Activated naive CD8-positive, alpha-beta T cell (primary cell): ENCODE data around the gene AGPAT3.

ENCODE experiments used
- H3K27ac Mint-ChIP-seq: one replicate; pipeline ENCODE4 v1.8.0; 2021; ENCODE audit warnings: mixed read lengths
- H3K27me3 Mint-ChIP-seq: one replicate; pipeline ENCODE4 v1.8.0; 2021; ENCODE audit warnings: mixed read lengths
- H3K36me3 Mint-ChIP-seq: one replicate; pipeline ENCODE4 v1.8.0; 2021; ENCODE audit warnings: mixed read lengths
- H3K4me1 Mint-ChIP-seq: one replicate; pipeline ENCODE4 v1.8.0; 2021; ENCODE audit warnings: low read depth, mixed read lengths
- H3K4me3 Mint-ChIP-seq: one replicate; pipeline ENCODE4 v1.8.0; 2021; ENCODE audit warnings: mild to moderate bottlenecking, mixed read lengths
- H3K9me3 Mint-ChIP-seq: one replicate; pipeline ENCODE4 v1.8.0; 2021; ENCODE audit warnings: low read depth, mixed read lengths

The AGPAT3 gene

GRCh38 chr21:43932005-43932404 lies 67.0 kb downstream of the AGPAT3 start:
- H3K27me3 Mint-ChIP-seq = no peaks in the 10 kb centered on the region
- H3K4me1 Mint-ChIP-seq = peaks cover 2% of the 10 kb centered on the region
- H3K9me3 Mint-ChIP-seq = no peaks in the 10 kb centered on the region
- no peak overlapping the region for H3K4me3 Mint-ChIP-seq
- no peaks in the 10 kb centered on the region for H3K36me3 Mint-ChIP-seq
- no peak overlapping the region for H3K27ac Mint-ChIP-seq

GRCh38 chr21:43933199-43933598 lies 68.2 kb downstream of the AGPAT3 start:
- Mint-ChIP-seq H3K27me3 (no peaks in the 10 kb centered on the region), H3K4me1 (peaks cover 8% of the 10 kb centered on the region), H3K9me3 (no peaks in the 10 kb centered on the region), H3K4me3 (no peak overlapping the region), H3K27ac (no peak overlapping the region), H3K36me3 (no peaks in the 10 kb centered on the region)

GRCh38 chr21:43933680-43934079 lies 68.7 kb downstream of the AGPAT3 start:
- no peak overlapping the region for H3K27ac Mint-ChIP-seq
- H3K36me3 Mint-ChIP-seq = no peaks in the 10 kb centered on the region
- no peak overlapping the region for H3K4me3 Mint-ChIP-seq
- H3K27me3 Mint-ChIP-seq = no peaks in the 10 kb centered on the region
- peaks cover 9% of the 10 kb centered on the region for H3K4me1 Mint-ChIP-seq
- H3K9me3 Mint-ChIP-seq = no peaks in the 10 kb centered on the region

- Mint-ChIP-seq H3K4me3 (no peak overlapping the region), H3K9me3 (no peaks in the 10 kb centered on the region), H3K27me3 (no peaks in the 10 kb centered on the region), H3K4me1 (peaks cover 13% of the 10 kb centered on the region), H3K27ac (no peak overlapping the region), H3K36me3 (no peaks in the 10 kb centered on the region)
These were observed 69.1 kb downstream of the AGPAT3 start for GRCh38 chr21:43934116-43934515.

- H3K27me3 Mint-ChIP-seq = no peaks in the 10 kb centered on the region
- H3K4me1 Mint-ChIP-seq = peaks cover 15% of the 10 kb centered on the region
- no peak overlapping the region for H3K4me3 Mint-ChIP-seq
- no peaks in the 10 kb centered on the region for H3K36me3 Mint-ChIP-seq
- no peaks in the 10 kb centered on the region for H3K9me3 Mint-ChIP-seq
- no peak overlapping the region for H3K27ac Mint-ChIP-seq
These were observed 70.0 kb downstream of the AGPAT3 start for GRCh38 chr21:43934716-43935705.

GRCh38 chr21:43935711-43936110 lies 70.7 kb downstream of the AGPAT3 start:
- Mint-ChIP-seq H3K36me3 (no peaks in the 10 kb centered on the region), H3K27me3 (no peaks in the 10 kb centered on the region), H3K27ac (no peak overlapping the region), H3K9me3 (no peaks in the 10 kb centered on the region), H3K4me3 (no peak overlapping the region), H3K4me1 (peaks cover 15% of the 10 kb centered on the region)

GRCh38 chr21:43936247-43936967 lies 71.4 kb downstream of the AGPAT3 start:
- H3K4me3 Mint-ChIP-seq = no peak overlapping the region
- peaks cover 15% of the 10 kb centered on the region for H3K4me1 Mint-ChIP-seq
- no peaks in the 10 kb centered on the region for H3K27me3 Mint-ChIP-seq
- H3K9me3 Mint-ChIP-seq = no peaks in the 10 kb centered on the region
- H3K27ac Mint-ChIP-seq = no peak overlapping the region
- no peaks in the 10 kb centered on the region for H3K36me3 Mint-ChIP-seq

GRCh38 chr21:43937051-43937832 lies 72.2 kb downstream of the AGPAT3 start:
- no peak overlapping the region for H3K4me3 Mint-ChIP-seq
- H3K9me3 Mint-ChIP-seq = no peaks in the 10 kb centered on the region
- no peaks in the 10 kb centered on the region for H3K27me3 Mint-ChIP-seq
- no peaks in the 10 kb centered on the region for H3K36me3 Mint-ChIP-seq
- no peak overlapping the region for H3K27ac Mint-ChIP-seq
- peaks cover 15% of the 10 kb centered on the region for H3K4me1 Mint-ChIP-seq

GRCh38 chr21:43937891-43938309 lies 72.9 kb downstream of the AGPAT3 start:
- Mint-ChIP-seq H3K4me1 (peaks cover 15% of the 10 kb centered on the region), H3K27me3 (no peaks in the 10 kb centered on the region), H3K4me3 (no peak overlapping the region), H3K36me3 (no peaks in the 10 kb centered on the region), H3K27ac (no peak overlapping the region), H3K9me3 (no peaks in the 10 kb centered on the region)

GRCh38 chr21:43938751-43939442 lies 73.9 kb downstream of the AGPAT3 start:
- H3K27ac Mint-ChIP-seq = peak overlapping the region; percentile 54
- no peaks in the 10 kb centered on the region for H3K36me3 Mint-ChIP-seq
- peaks cover 15% of the 10 kb centered on the region for H3K4me1 Mint-ChIP-seq
- no peaks in the 10 kb centered on the region for H3K27me3 Mint-ChIP-seq
- peak overlapping the region; percentile 85 for H3K4me3 Mint-ChIP-seq
- H3K9me3 Mint-ChIP-seq = no peaks in the 10 kb centered on the region

GRCh38 chr21:43939443-43940328 lies 74.7 kb downstream of the AGPAT3 start:
- Mint-ChIP-seq H3K9me3 (no peaks in the 10 kb centered on the region), H3K4me3 (peak overlapping the region; percentile 12), H3K4me1 (peaks cover 15% of the 10 kb centered on the region), H3K27me3 (no peaks in the 10 kb centered on the region), H3K27ac (peak overlapping the region; percentile 50), H3K36me3 (no peaks in the 10 kb centered on the region)

GRCh38 chr21:43940329-43941050 lies 75.5 kb downstream of the AGPAT3 start:
- Mint-ChIP-seq H3K4me3 (no peak overlapping the region), H3K36me3 (no peaks in the 10 kb centered on the region), H3K4me1 (peaks cover 15% of the 10 kb centered on the region), H3K27me3 (no peaks in the 10 kb centered on the region), H3K27ac (no peak overlapping the region), H3K9me3 (no peaks in the 10 kb centered on the region)

- Mint-ChIP-seq H3K27me3 (no peaks in the 10 kb centered on the region), H3K4me1 (peaks cover 15% of the 10 kb centered on the region), H3K36me3 (no peaks in the 10 kb centered on the region), H3K27ac (no peak overlapping the region), H3K9me3 (no peaks in the 10 kb centered on the region), H3K4me3 (no peak overlapping the region)
These were observed 77.2 kb downstream of the AGPAT3 start for GRCh38 chr21:43942201-43942600.
